DOHH2 (cell line): ENCODE data around the gene GNRH2.

Experiments used
- H3F3A ChIP-seq: fragments of 200-600 bp; sonication (generic), shearing (Covaris generic); 2 replicates; pipeline ENCODE4 v1.6.0; 2016; ENCODE audit warnings: antibody characterized with exemption, mild to moderate bottlenecking; ENCODE audit not compliant: control insufficient read depth, insufficient read depth
- H3K27ac ChIP-seq: fragments of 200-600 bp; sonication (generic); 2 replicates; pipeline ENCODE4 v1.5.1; 2014; ENCODE audit warnings: low read depth, mild to moderate bottlenecking, low read length, moderate library complexity
- H3K27me3 ChIP-seq: fragments of 200-600 bp; sonication (generic); 2 replicates; pipeline ENCODE4 v1.6.1; 2014; ENCODE audit warnings: mild to moderate bottlenecking, low read length, mixed read lengths; ENCODE audit not compliant: control insufficient read depth
- H3K36me3 ChIP-seq: fragments of 200-600 bp; sonication (generic); 2 replicates; pipeline ENCODE4 v1.6.1; 2014; ENCODE audit warnings: mild to moderate bottlenecking, low read length, moderate library complexity, mixed read lengths; ENCODE audit not compliant: control insufficient read depth
- H3K4me1 ChIP-seq: fragments of 200-600 bp; sonication (generic); 2 replicates; pipeline ENCODE4 v1.6.1; 2014; ENCODE audit warnings: mild to moderate bottlenecking, low read length, mixed read lengths; ENCODE audit not compliant: control insufficient read depth
- H3K4me2 ChIP-seq: fragments of 200-600 bp; sonication (generic); 2 replicates; pipeline ENCODE4 v1.6.0; 2014; ENCODE audit warnings: mild to moderate bottlenecking, low read length, moderate library complexity
- H3K4me3 ChIP-seq: fragments of 200-600 bp; sonication (generic); 2 replicates; pipeline ENCODE4 v1.5.1; 2014; ENCODE audit warnings: mild to moderate bottlenecking, low read length, mixed read lengths
- H3K79me2 ChIP-seq: fragments of 200-600 bp; sonication (generic); 2 replicates; pipeline ENCODE4 v1.6.1; 2014; ENCODE audit warnings: mild to moderate bottlenecking, low read length, mixed read lengths; ENCODE audit not compliant: control insufficient read depth
- H3K9me2 ChIP-seq: fragments of 200-600 bp; sonication (generic); replicated peaks from 2 replicates; pipeline ENCODE4 v1.6.1; 2014; ENCODE audit warnings: mild to moderate bottlenecking, low read length, mixed read lengths; ENCODE audit not compliant: control insufficient read depth
- H3K9me3 ChIP-seq: fragments of 200-600 bp; sonication (generic); 2 replicates; pipeline ENCODE4 v1.6.1; 2014; ENCODE audit warnings: antibody characterized with exemption, low read length, mixed read lengths; ENCODE audit not compliant: control insufficient read depth, insufficient read depth
- H4K20me1 ChIP-seq: fragments of 200-600 bp; sonication (generic); 2 replicates; pipeline ENCODE4 v1.6.0; 2014; ENCODE audit warnings: low read depth, mild to moderate bottlenecking, antibody characterized with exemption, low read length, moderate library complexity; ENCODE audit not compliant: control insufficient read depth, insufficient read depth
- CTCF ChIP-seq: fragments of 200-600 bp; sonication (generic); IDR thresholded peaks from one replicate; pipeline ENCODE4 v1.5.1; 2014; ENCODE audit warnings: antibody characterized with exemption, mild to moderate bottlenecking, low read depth, low read length; ENCODE audit not compliant: poor library complexity, severe bottlenecking
- EZH2phosphoT487 ChIP-seq: fragments of 200-600 bp; sonication (generic); IDR thresholded peaks from 2 replicates; pipeline ENCODE4 v1.6.1; 2017; ENCODE audit warnings: borderline replicate concordance, mild to moderate bottlenecking, antibody characterized with exemption, low read length, moderate library complexity, mixed read lengths

Gene GNRH2

GRCh38 chr20:3038454-3038853 lies 5.0 kb upstream of the GNRH2 start:
- no peaks in the 10 kb centered on the region for H3K9me2 ChIP-seq
- H3K9me3 ChIP-seq, result no peaks in the 10 kb centered on the region
- H3K4me1 ChIP-seq, result no peaks in the 10 kb centered on the region
- H3K4me2 ChIP-seq, result no peak overlapping the region
- no peaks in the 10 kb centered on the region for H3K27me3 ChIP-seq
- no peak overlapping the region for H3K4me3 ChIP-seq
- H3F3A ChIP-seq, result 0 out of 2 replicates have a peak, but pooled peaks cover 4% of the 10 kb centered on the region
- H4K20me1 ChIP-seq, result no peaks in the 10 kb centered on the region
- no peak overlapping the region for H3K27ac ChIP-seq
- H3K79me2 ChIP-seq, result no peaks in the 10 kb centered on the region
- H3K36me3 ChIP-seq, result peaks cover 50% of the 10 kb centered on the region
- TF ChIP-seq CTCF (no peak), EZH2phosphoT487 (no peak)

- no peak overlapping the region for H3K4me3 ChIP-seq
- no peak overlapping the region for H3K27ac ChIP-seq
- no peak overlapping the region for H3K4me2 ChIP-seq
- no peak for TF ChIP-seq EZH2phosphoT487
- TF ChIP-seq CTCF, result no peak
- no peaks in the 10 kb centered on the region for H4K20me1 ChIP-seq
- no peaks in the 10 kb centered on the region for H3K9me2 ChIP-seq
- no peaks in the 10 kb centered on the region for H3K79me2 ChIP-seq
- no peaks in the 10 kb centered on the region for H3K9me3 ChIP-seq
- no peaks in the 10 kb centered on the region for H3K27me3 ChIP-seq
- peaks cover 50% of the 10 kb centered on the region for H3K36me3 ChIP-seq
- H3K4me1 ChIP-seq, result no peaks in the 10 kb centered on the region
- H3F3A ChIP-seq, result 0 out of 2 replicates have a peak, but pooled peaks cover 4% of the 10 kb centered on the region
Observed at GRCh38 chr20:3039426-3039825, 4.0 kb upstream of the GNRH2 start.

GRCh38 chr20:3040086-3040485 lies 3.3 kb upstream of the GNRH2 start:
- no peak overlapping the region for H3K27ac ChIP-seq
- peaks cover 4% of the 10 kb centered on the region for H3K4me1 ChIP-seq
- H3K36me3 ChIP-seq, result peaks cover 50% of the 10 kb centered on the region
- H3K27me3 ChIP-seq, result no peaks in the 10 kb centered on the region
- no peaks in the 10 kb centered on the region for H3K9me3 ChIP-seq
- no peak overlapping the region for H3K4me3 ChIP-seq
- H4K20me1 ChIP-seq, result no peaks in the 10 kb centered on the region
- no peak overlapping the region for H3K4me2 ChIP-seq
- no peak for TF ChIP-seq EZH2phosphoT487
- no peak for TF ChIP-seq CTCF
- no peaks in the 10 kb centered on the region for H3K9me2 ChIP-seq
- H3F3A ChIP-seq, result 0 out of 2 replicates have a peak, but pooled peaks cover 4% of the 10 kb centered on the region
- no peaks in the 10 kb centered on the region for H3K79me2 ChIP-seq
